A549 (cell line): ENCODE measurements around the gene RASA4B. TPM values are rescaled to one million over a fixed set of nuclear protein-coding genes. Genes with fewer than 3 reads are reported as not detected.

Experiments
- ATAC-seq, 2 experiments: fragments of 200-7000 bp in 1 of 2; fragments of >200 bp in 1 of 2; cut with Nextera tagmentation in 1 of 2; cut with Tn5 transposase in 1 of 2; 3 replicates each; pipeline versions ENCODE4 v1.8.0 to v1.9.1; 2018 to 2020; ENCODE audit warnings: mild to moderate bottlenecking in 1 of 2, moderate library complexity in 1 of 2
- CTCF ChIA-PET: fragments of 300-600 bp; sonication (Branson Sonifier 250); formaldehyde crosslinking; extraction: SDS; loops from one replicate; lab custom pipeline; 2021; ENCODE audit warnings: antibody characterized with exemption, inconsistent platforms; lab: Yijun Ruan, JAX
- POLR2A ChIA-PET: fragments of 350-600 bp; formaldehyde crosslinking; extraction: SDS; loops from one replicate; lab custom pipeline; 2021; ENCODE audit warnings: antibody characterized with exemption, inconsistent platforms; lab: Yijun Ruan, JAX
- DNase-seq, 2 experiments: peaks; one replicate each; pipeline versions ENCODE4 v3.0.0 to v3.0.0-alpha.2; 2011 to 2016; ENCODE audit warnings: low read depth in 1 of 2, low spot score in 1 of 2
- FAIRE-seq: peaks from 2 replicates; lab custom pipeline; 2011; peaks lifted over from hg19 to GRCh38; lab: Jason Lieb, UNC
- H3K27ac ChIP-seq, 2 experiments: fragments of >200 bp; sonication (Bioruptor Twin); formaldehyde crosslinking; 3 replicates each; pipeline ENCODE4 v1.5.1; 2016 to 2017
- H3K4me1 ChIP-seq: fragments of >200 bp; sonication (Bioruptor Twin); formaldehyde crosslinking; 3 replicates; pipeline ENCODE4 v1.6.1; 2016
- H3K4me2 ChIP-seq: fragments of >200 bp; sonication (Bioruptor Twin); formaldehyde crosslinking; 3 replicates; pipeline ENCODE4 v1.6.1; 2016
- H3K4me3 ChIP-seq: fragments of >200 bp; sonication (Bioruptor Twin); formaldehyde crosslinking; 3 replicates; pipeline ENCODE4 v1.5.1; 2016
- H3K9me3 ChIP-seq: fragments of >200 bp; sonication (Bioruptor Twin); formaldehyde crosslinking; 3 replicates; pipeline ENCODE4 v1.6.1; 2016
- BCL3 ChIP-seq: fragments of >200 bp; sonication (Bioruptor Twin); formaldehyde crosslinking; IDR thresholded peaks from 3 replicates; pipeline ENCODE4 v1.6.1; 2016
- CHD4 ChIP-seq: fragments of 200-600 bp; sonication (generic); IDR thresholded peaks from 2 replicates; pipeline ENCODE4 v1.6.1; 2016; ENCODE audit warnings: antibody characterized with exemption, mild to moderate bottlenecking, borderline replicate concordance
- CTCF ChIP-seq: fragments of >200 bp; sonication (Bioruptor Twin); formaldehyde crosslinking; IDR thresholded peaks from 3 replicates; pipeline ENCODE4 v1.5.1; 2016
- HOXA7 ChIP-seq: fragments of 250-450 bp; sonication (Bioruptor Pico); IDR thresholded peaks from 2 replicates; pipeline ENCODE4 v1.5.0; 2020; ENCODE audit warnings: mild to moderate bottlenecking, moderate library complexity
- HOXB13 ChIP-seq: fragments of 250-450 bp; sonication (Bioruptor Pico); IDR thresholded peaks from 2 replicates; pipeline ENCODE4 v1.5.0; 2020; ENCODE audit warnings: low read depth, mild to moderate bottlenecking, moderate library complexity
- JUN ChIP-seq, 2 experiments: fragments of >200 bp; sonication (Bioruptor Twin); formaldehyde crosslinking; IDR thresholded peaks; 2 replicates in 1 of 2; 3 replicates in 1 of 2; pipeline ENCODE4 v1.6.1; 2016 to 2017
- JUNB ChIP-seq: fragments of >200 bp; sonication (Bioruptor Twin); formaldehyde crosslinking; IDR thresholded peaks from 2 replicates; pipeline ENCODE4 v1.6.1; 2016
- KDM5A ChIP-seq: fragments of 200-600 bp; sonication (generic); IDR thresholded peaks from 2 replicates; pipeline ENCODE4 v1.6.1; 2016; ENCODE audit warnings: antibody characterized with exemption, mild to moderate bottlenecking
- MYC ChIP-seq: IDR thresholded peaks from 2 replicates; pipeline ENCODE4 v1.6.1; 2012; ENCODE audit warnings: mild to moderate bottlenecking, inconsistent platforms, low read length, improper control_type of control experiment, borderline replicate concordance
- NR3C1 ChIP-seq: fragments of >200 bp; sonication (Bioruptor Twin); formaldehyde crosslinking; IDR thresholded peaks from 3 replicates; pipeline ENCODE4 v1.6.1; 2017
- RCOR1 ChIP-seq: fragments of 150-350 bp; IDR thresholded peaks from 2 replicates; pipeline ENCODE4 v1.6.1; 2014; ENCODE audit warnings: antibody characterized with exemption, low read length, low read depth
- RFX5 ChIP-seq: fragments of 450-650 bp; IDR thresholded peaks from 2 replicates; pipeline ENCODE4 v1.7.1; 2014; ENCODE audit warnings: antibody characterized with exemption, mild to moderate bottlenecking, moderate library complexity
- RNF2 ChIP-seq: fragments of 200-600 bp; sonication (generic); IDR thresholded peaks from 2 replicates; pipeline ENCODE4 v1.6.1; 2016; ENCODE audit warnings: low read depth, mild to moderate bottlenecking, antibody characterized with exemption, moderate library complexity, borderline replicate concordance
- SREBF2 ChIP-seq: fragments of 450-650 bp; IDR thresholded peaks from 2 replicates; pipeline ENCODE4 v1.6.1; 2014; ENCODE audit warnings: mild to moderate bottlenecking, moderate library complexity
- TP53 ChIP-seq: fragments of 250-450 bp; sonication (Bioruptor Pico); IDR thresholded peaks from 2 replicates; pipeline ENCODE4 v1.5.0; 2021; ENCODE audit warnings: mild to moderate bottlenecking, moderate library complexity
- ZFP36 ChIP-seq: fragments of 450-650 bp; IDR thresholded peaks from 2 replicates; pipeline ENCODE4 v1.6.1; 2014; ENCODE audit warnings: borderline replicate concordance; ENCODE audit not compliant: partially characterized antibody
- ZNF302 ChIP-seq: fragments of 250-450 bp; sonication (Bioruptor Pico); IDR thresholded peaks from 2 replicates; pipeline ENCODE4 v1.9.0; 2021; ENCODE audit warnings: inconsistent platforms, mild to moderate bottlenecking, moderate library complexity
- ZSCAN20 ChIP-seq: fragments of 250-450 bp; sonication (Bioruptor Pico); IDR thresholded peaks from 2 replicates; pipeline ENCODE4 v1.8.0; 2022; ENCODE audit warnings: mild to moderate bottlenecking, moderate library complexity
- WGBS: methylation state at CpG from one replicate; pipeline ENCODE4 v1.1.6; 2017; ENCODE audit errors: missing lambda C conversion rate; 5-methylcytosine and 5-hydroxymethylcytosine counted together
- polyA plus RNA-seq, 4 experiments: library from polyadenylated mRNA; depleted of rRNA in 3 of 4; stranded (reverse); fragments of >200 nt; fragmentation: RNase III in 1 of 4; extraction: RNeasy Plus Mini Kit Qiagen cat#74134 plus additional on column Dnase treatment in 1 of 4; gene quantifications; 2 replicates in 3 of 4; 3 replicates in 1 of 4; pipeline ENCODE4 v1.2.3, GENCODE V29; 2011 to 2017
- TF ChIP-seq, protein P1 (sequence below): fragments of 150-350 bp; IDR thresholded peaks from 2 replicates; pipeline ENCODE4 v1.6.1; 2014; ENCODE audit warnings: low read depth, mild to moderate bottlenecking, low read length
- TF ChIP-seq, protein P2 (sequence below): fragments of 450-650 bp; IDR thresholded peaks from 2 replicates; pipeline ENCODE4 v1.6.1; 2014; ENCODE audit warnings: antibody characterized with exemption
- TF ChIP-seq, protein P3 (sequence below): fragments of 250-450 bp; sonication (Bioruptor Pico); IDR thresholded peaks from 2 replicates; pipeline ENCODE4 v1.5.0; 2020; ENCODE audit warnings: low read depth, mild to moderate bottlenecking, moderate library complexity

The RASA4B gene
- polyA plus RNA-seq, 2 of the 4 experiments (the other 2 are of a cell fraction): 0.83 to 1.4 TPM

- 90% methylated on average over 26 of the region's 31 CpGs for WGBS
- H3K4me1 ChIP-seq: no peaks in the 10 kb centered on the region
- ATAC-seq: no peak; a peak in 1 of 6 replicates
- no peak for TF ChIP-seq CTCF
- TF ChIP-seq HOXA7 (CRISPR knock-in tag): no peak
- no peak for TF ChIP-seq HOXB13 (CRISPR knock-in tag)
- no peak for TF ChIP-seq ZSCAN20
- no peak for TF ChIP-seq SREBF2
- no peak for TF ChIP-seq JUNB
- TF ChIP-seq, all 56 proteins: peak for 0
- FAIRE-seq (no peak), DNase-seq (no peak)
- H3K4me2 ChIP-seq: no peak overlapping the region
- no peaks in the 10 kb centered on the region for H3K9me3 ChIP-seq
- ChIA-PET POLR2A (no interaction called here), CTCF (no interaction called here)
- no peak overlapping the region for H3K27ac ChIP-seq
- no peak overlapping the region for H3K4me3 ChIP-seq
These were observed 45.2 kb downstream of the RASA4B start for GRCh38 chr7:102472126-102473041.

- H3K4me1 ChIP-seq: no peaks in the 10 kb centered on the region
- no peak for FAIRE-seq
- H3K9me3 ChIP-seq: no peaks in the 10 kb centered on the region
- TF ChIP-seq CHD4: no peak
- no peak for TF ChIP-seq NR3C1
- TF ChIP-seq BCL3: no peak
- no peak for TF ChIP-seq MYC
- no peak for TF ChIP-seq ZSCAN20
- no peak for TF ChIP-seq RFX5
- no peak for TF ChIP-seq KDM5A
- no peak for TF ChIP-seq RCOR1
- TF ChIP-seq, protein P1, sequence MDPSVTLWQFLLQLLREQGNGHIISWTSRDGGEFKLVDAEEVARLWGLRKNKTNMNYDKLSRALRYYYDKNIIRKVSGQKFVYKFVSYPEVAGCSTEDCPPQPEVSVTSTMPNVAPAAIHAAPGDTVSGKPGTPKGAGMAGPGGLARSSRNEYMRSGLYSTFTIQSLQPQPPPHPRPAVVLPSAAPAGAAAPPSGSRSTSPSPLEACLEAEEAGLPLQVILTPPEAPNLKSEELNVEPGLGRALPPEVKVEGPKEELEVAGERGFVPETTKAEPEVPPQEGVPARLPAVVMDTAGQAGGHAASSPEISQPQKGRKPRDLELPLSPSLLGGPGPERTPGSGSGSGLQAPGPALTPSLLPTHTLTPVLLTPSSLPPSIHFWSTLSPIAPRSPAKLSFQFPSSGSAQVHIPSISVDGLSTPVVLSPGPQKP: no peak
- no peak for TF ChIP-seq JUN (IDR thresholded peaks at IDR 0.05)
- TF ChIP-seq RNF2: no peak
- 89% methylated on average over 4 of the region's 6 CpGs for WGBS
- ChIA-PET CTCF (interaction anchor here (1.3 kb wide), 1 partner anchor 15 kb away, joined by 4 read pairs; no protein-coding TSS in a partner anchor), POLR2A (no interaction called here)
- no peak overlapping the region for H3K27ac ChIP-seq
- H3K4me3 ChIP-seq: no peak overlapping the region
- no peak overlapping the region for H3K4me2 ChIP-seq
- no peak; a peak in 1 of 6 replicates for ATAC-seq
- DNase-seq: no peak
These were observed 45.8 kb downstream of the RASA4B start for GRCh38 chr7:102471791-102472125.

- H3K4me2 ChIP-seq: no peak overlapping the region
- H3K4me3 ChIP-seq: no peak overlapping the region
- CTCF ChIA-PET: interaction anchor here (1.3 kb wide), 1 partner anchor 13 kb away, joined by 4 read pairs; no protein-coding TSS in a partner anchor
- FAIRE-seq (no peak), ATAC-seq (no peak), DNase-seq (no peak)
- WGBS: 80% methylated on average over 17 of the region's 20 CpGs
- H3K4me1 ChIP-seq: 0 out of 3 replicates have a peak, but pooled peaks cover 4% of the 10 kb centered on the region
- H3K27ac ChIP-seq: no peak overlapping the region
- POLR2A ChIA-PET: no interaction called here
- no peaks in the 10 kb centered on the region for H3K9me3 ChIP-seq
- TF ChIP-seq, protein P2, sequence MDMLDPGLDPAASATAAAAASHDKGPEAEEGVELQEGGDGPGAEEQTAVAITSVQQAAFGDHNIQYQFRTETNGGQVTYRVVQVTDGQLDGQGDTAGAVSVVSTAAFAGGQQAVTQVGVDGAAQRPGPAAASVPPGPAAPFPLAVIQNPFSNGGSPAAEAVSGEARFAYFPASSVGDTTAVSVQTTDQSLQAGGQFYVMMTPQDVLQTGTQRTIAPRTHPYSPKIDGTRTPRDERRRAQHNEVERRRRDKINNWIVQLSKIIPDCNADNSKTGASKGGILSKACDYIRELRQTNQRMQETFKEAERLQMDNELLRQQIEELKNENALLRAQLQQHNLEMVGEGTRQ: no peak
- TF ChIP-seq CTCF: no peak
- TF ChIP-seq ZFP36: no peak
- TF ChIP-seq, protein P3, sequence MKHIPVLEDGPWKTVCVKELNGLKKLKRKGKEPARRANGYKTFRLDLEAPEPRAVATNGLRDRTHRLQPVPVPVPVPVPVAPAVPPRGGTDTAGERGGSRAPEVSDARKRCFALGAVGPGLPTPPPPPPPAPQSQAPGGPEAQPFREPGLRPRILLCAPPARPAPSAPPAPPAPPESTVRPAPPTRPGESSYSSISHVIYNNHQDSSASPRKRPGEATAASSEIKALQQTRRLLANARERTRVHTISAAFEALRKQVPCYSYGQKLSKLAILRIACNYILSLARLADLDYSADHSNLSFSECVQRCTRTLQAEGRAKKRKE (CRISPR knock-in tag): no peak
- no peak for TF ChIP-seq TP53 (CRISPR knock-in tag)
- TF ChIP-seq ZNF302 (CRISPR knock-in tag): no peak
These were observed 47.4 kb downstream of the RASA4B start for GRCh38 chr7:102469972-102470825.
